K562 (cell line): ENCODE measurements around the gene ATAD2B. TPM values are rescaled to one million over a fixed set of nuclear protein-coding genes. Genes with fewer than 3 reads are reported as not detected.

ENCODE experiments used
- ASH1L ChIP-seq: fragments of 450-650 bp; IDR thresholded peaks from 2 replicates; pipeline ENCODE4 v1.6.1; 2018; ENCODE audit warnings: borderline replicate concordance, mild to moderate bottlenecking, low read depth; ENCODE audit not compliant: partially characterized antibody
- BCLAF1 ChIP-seq, 2 experiments: fragments of 450-650 bp in 1 of 2; IDR thresholded peaks; 2 replicates each; pipeline ENCODE4 v1.6.1; 2011 to 2017; ENCODE audit warnings: low read depth in 2 of 2, antibody characterized with exemption in 1 of 2, borderline replicate concordance in 1 of 2, low read length in 1 of 2, mild to moderate bottlenecking in 1 of 2, mixed read lengths in 1 of 2; ENCODE audit not compliant: control insufficient read depth in 1 of 2
- CBFA2T3 ChIP-seq: fragments of 450-650 bp; IDR thresholded peaks from 2 replicates; pipeline ENCODE4 v1.6.1; 2017
- CCNT2 ChIP-seq: IDR thresholded peaks from 2 replicates; pipeline ENCODE4 v1.6.1; 2011; ENCODE audit warnings: borderline replicate concordance, low read depth, mild to moderate bottlenecking, moderate library complexity, mixed read lengths, low read length; ENCODE audit not compliant: insufficient read length; ENCODE audit errors: extremely low read depth
- COPS2 ChIP-seq: fragments of 450-650 bp; conservative IDR thresholded peaks from 2 replicates; pipeline ENCODE4 v1.6.1; 2016; ENCODE audit warnings: mild to moderate bottlenecking, moderate library complexity
- EHMT2 ChIP-seq: fragments of 450-650 bp; IDR thresholded peaks from 2 replicates; pipeline ENCODE4 v1.6.1; 2018; ENCODE audit warnings: antibody characterized with exemption
- HEY1 ChIP-seq: fragments of 250-450 bp; sonication (Bioruptor Pico); IDR thresholded peaks from 2 replicates; pipeline ENCODE4 v1.5.0; 2020; ENCODE audit warnings: mild to moderate bottlenecking, moderate library complexity, borderline replicate concordance
- HIVEP1 ChIP-seq: fragments of 250-450 bp; sonication (Bioruptor Pico); IDR thresholded peaks from 2 replicates; pipeline ENCODE4 v1.4.0; 2020; ENCODE audit warnings: mild to moderate bottlenecking
- IRF1 ChIP-seq: sonication (generic); formaldehyde crosslinking; IDR thresholded peaks from 2 replicates; pipeline ENCODE4 v1.8.0; 2022; ENCODE audit warnings: missing genetic modification reagents, mild to moderate bottlenecking, borderline replicate concordance
- MAFG ChIP-seq: fragments of 450-650 bp; conservative IDR thresholded peaks from 2 replicates; pipeline ENCODE4 v1.6.1; 2016; ENCODE audit warnings: missing genetic modification characterization, missing compliant biosample characterization
- MECOM ChIP-seq: fragments of 250-450 bp; sonication (Bioruptor Pico); IDR thresholded peaks from 2 replicates; pipeline ENCODE4 v1.8.0; 2022; ENCODE audit warnings: inconsistent platforms
- RUNX1 ChIP-seq: sonication (generic); IDR thresholded peaks from 2 replicates; pipeline ENCODE4 v1.6.1; 2016; ENCODE audit warnings: antibody characterized with exemption, low read depth
- ZC3H8 ChIP-seq: fragments of 450-650 bp; IDR thresholded peaks from 2 replicates; pipeline ENCODE4 v1.6.1; 2017
- ZKSCAN3 ChIP-seq: fragments of 250-450 bp; sonication (Bioruptor Pico); IDR thresholded peaks from 2 replicates; pipeline ENCODE4 v1.4.0; 2020
- ZNF561 ChIP-seq: fragments of 450-650 bp; formaldehyde crosslinking; conservative IDR thresholded peaks from 2 replicates; pipeline ENCODE4 v1.4.0; 2020; ENCODE audit warnings: mild to moderate bottlenecking, moderate library complexity
- polyA plus RNA-seq, 8 experiments: library from polyadenylated mRNA; depleted of rRNA in 4 of 8; stranded (reverse) in 5 of 8; unstranded in 3 of 8; fragments of >200 nt; fragmentation: Nextera tagmentation in 2 of 8; fragmentation: Illumina TruSeq in 1 of 8; extraction: Ambion mirVana in 2 of 8; extraction: Trizol in 1 of 8; gene quantifications; 2 replicates each; pipeline versions ENCODE4 v1.2.1 to v1.2.3, GENCODE V29; 2011 to 2014; ENCODE audit warnings: inconsistent platforms in 1 of 8, missing spikeins in 1 of 8
- total RNA-seq, 7 experiments: library from RNA; depleted of rRNA in 6 of 7; stranded (reverse); fragments of >200 nt in 6 of 7; fragmentation: Illumina TruSeq in 2 of 7; extraction: Trizol in 2 of 7; gene quantifications; 2 replicates each; pipeline versions ENCODE4 v1.2.1 to v1.2.3, GENCODE V29; 2011 to 2021; ENCODE audit warnings: low replicate concordance in 1 of 7
- TF ChIP-seq, protein P1 (sequence below): sonication (generic); IDR thresholded peaks from 2 replicates; pipeline ENCODE4 v1.6.1; 2016
- TF ChIP-seq, protein P2 (sequence below): fragments of 450-650 bp; IDR thresholded peaks from 2 replicates; pipeline ENCODE4 v1.6.1; 2017; ENCODE audit warnings: antibody characterized with exemption, mild to moderate bottlenecking
- TF ChIP-seq, protein P3 (sequence below), 2 experiments: IDR thresholded peaks; 2 replicates each; pipeline ENCODE4 v1.6.1; 2011; ENCODE audit warnings: borderline replicate concordance in 1 of 2, control low read depth in 1 of 2, low read depth in 1 of 2, low read length in 1 of 2, mild to moderate bottlenecking in 1 of 2, mixed read lengths in 1 of 2, moderate library complexity in 1 of 2; ENCODE audit not compliant: insufficient read depth in 1 of 2, insufficient read length in 1 of 2, poor library complexity in 1 of 2, severe bottlenecking in 1 of 2; ENCODE audit errors: extremely low read depth in 1 of 2

Gene ATAD2B
- total and polyA plus RNA-seq, 9 of the 15 experiments (the other 6 are each of a cell fraction or from before 2014, with no cell fraction given), result 3.2 to 21.6 (median 11.4) TPM

- TF ChIP-seq ASH1L (no peak), MAFG (tag) (no peak), MECOM (CRISPR knock-in tag) (peak; percentile 75; the same call in 1 of the 2 replicates), COPS2 (no peak), EHMT2 (peak; percentile 58; the same call in 1 of the 2 replicates), HIVEP1 (no peak), CBFA2T3 (peak; percentile 93), ZNF561 (no peak), HEY1 (CRISPR knock-in tag) (0 out of 2 replicates have a peak, but pooled peaks have one; percentile 15), ZC3H8 (no peak), ZKSCAN3 (CRISPR knock-in tag) (no peak), IRF1 (CRISPR knock-in tag) (no peak), BCLAF1 (IDR thresholded peaks at IDR 0.05; ENCODE audit: borderline replicate concordance in 1 of 2, control insufficient read depth in 1 of 2, low read depth in 2 of 2, low read length in 1 of 2) (no peak), RUNX1 (no peak), CCNT2 (peak; percentile 49)
- TF ChIP-seq, protein P1, sequence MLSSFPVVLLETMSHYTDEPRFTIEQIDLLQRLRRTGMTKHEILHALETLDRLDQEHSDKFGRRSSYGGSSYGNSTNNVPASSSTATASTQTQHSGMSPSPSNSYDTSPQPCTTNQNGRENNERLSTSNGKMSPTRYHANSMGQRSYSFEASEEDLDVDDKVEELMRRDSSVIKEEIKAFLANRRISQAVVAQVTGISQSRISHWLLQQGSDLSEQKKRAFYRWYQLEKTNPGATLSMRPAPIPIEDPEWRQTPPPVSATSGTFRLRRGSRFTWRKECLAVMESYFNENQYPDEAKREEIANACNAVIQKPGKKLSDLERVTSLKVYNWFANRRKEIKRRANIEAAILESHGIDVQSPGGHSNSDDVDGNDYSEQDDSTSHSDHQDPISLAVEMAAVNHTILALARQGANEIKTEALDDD, result no peak
- TF ChIP-seq, protein P2, sequence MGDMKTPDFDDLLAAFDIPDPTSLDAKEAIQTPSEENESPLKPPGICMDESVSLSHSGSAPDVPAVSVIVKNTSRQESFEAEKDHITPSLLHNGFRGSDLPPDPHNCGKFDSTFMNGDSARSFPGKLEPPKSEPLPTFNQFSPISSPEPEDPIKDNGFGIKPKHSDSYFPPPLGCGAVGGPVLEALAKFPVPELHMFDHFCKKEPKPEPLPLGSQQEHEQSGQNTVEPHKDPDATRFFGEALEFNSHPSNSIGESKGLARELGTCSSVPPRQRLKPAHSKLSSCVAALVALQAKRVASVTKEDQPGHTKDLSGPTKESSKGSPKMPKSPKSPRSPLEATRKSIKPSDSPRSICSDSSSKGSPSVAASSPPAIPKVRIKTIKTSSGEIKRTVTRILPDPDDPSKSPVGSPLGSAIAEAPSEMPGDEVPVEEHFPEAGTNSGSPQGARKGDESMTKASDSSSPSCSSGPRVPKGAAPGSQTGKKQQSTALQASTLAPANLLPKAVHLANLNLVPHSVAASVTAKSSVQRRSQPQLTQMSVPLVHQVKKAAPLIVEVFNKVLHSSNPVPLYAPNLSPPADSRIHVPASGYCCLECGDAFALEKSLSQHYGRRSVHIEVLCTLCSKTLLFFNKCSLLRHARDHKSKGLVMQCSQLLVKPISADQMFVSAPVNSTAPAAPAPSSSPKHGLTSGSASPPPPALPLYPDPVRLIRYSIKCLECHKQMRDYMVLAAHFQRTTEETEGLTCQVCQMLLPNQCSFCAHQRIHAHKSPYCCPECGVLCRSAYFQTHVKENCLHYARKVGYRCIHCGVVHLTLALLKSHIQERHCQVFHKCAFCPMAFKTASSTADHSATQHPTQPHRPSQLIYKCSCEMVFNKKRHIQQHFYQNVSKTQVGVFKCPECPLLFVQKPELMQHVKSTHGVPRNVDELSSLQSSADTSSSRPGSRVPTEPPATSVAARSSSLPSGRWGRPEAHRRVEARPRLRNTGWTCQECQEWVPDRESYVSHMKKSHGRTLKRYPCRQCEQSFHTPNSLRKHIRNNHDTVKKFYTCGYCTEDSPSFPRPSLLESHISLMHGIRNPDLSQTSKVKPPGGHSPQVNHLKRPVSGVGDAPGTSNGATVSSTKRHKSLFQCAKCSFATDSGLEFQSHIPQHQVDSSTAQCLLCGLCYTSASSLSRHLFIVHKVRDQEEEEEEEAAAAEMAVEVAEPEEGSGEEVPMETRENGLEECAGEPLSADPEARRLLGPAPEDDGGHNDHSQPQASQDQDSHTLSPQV, result no peak
- TF ChIP-seq, protein P3, sequence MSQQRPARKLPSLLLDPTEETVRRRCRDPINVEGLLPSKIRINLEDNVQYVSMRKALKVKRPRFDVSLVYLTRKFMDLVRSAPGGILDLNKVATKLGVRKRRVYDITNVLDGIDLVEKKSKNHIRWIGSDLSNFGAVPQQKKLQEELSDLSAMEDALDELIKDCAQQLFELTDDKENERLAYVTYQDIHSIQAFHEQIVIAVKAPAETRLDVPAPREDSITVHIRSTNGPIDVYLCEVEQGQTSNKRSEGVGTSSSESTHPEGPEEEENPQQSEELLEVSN (IDR thresholded peaks at IDR 0.05; ENCODE audit: borderline replicate concordance in 1 of 2, extremely low read depth in 1 of 2, insufficient read depth in 1 of 2, insufficient read length in 1 of 2, low read depth in 1 of 2, low read length in 1 of 2, poor library complexity in 1 of 2, severe bottlenecking in 1 of 2), result no peak
Observed at GRCh38 chr2:23814963-23815362, 112.0 kb downstream of the ATAD2B start (continued).
